NCI-H2171 treated with DMSO at 0.1 percent for 48 hours (cell line): ENCODE results near the gene TOX3.

Source experiments
- DNase-seq: peaks from one replicate; lab custom pipeline; 2025; lab: John Stamatoyannopoulos, UW

TOX3 gene

GRCh38 chr16:52547004-52547833 lies at the start of gene TOX3:
TOX3 (minus strand) TSS chr16:52547143; CDS start chr16:52546723, 420 bp downstream.
- peak; percentile 36 for DNase-seq

- DNase-seq, result no peak
Observed at GRCh38 chr16:52592778-52593177, 45.8 kb upstream of the TOX3 start.

- DNase-seq, result peak; percentile 30
Observed at GRCh38 chr16:52591934-52592592, 45.1 kb upstream of the TOX3 start.

GRCh38 chr16:52591471-52591870 lies 44.5 kb upstream of the TOX3 start:
- DNase-seq, result no peak

GRCh38 chr16:52586159-52586558 lies 39.2 kb upstream of the TOX3 start:
- DNase-seq, result no peak

- peak; percentile 92 for DNase-seq
Observed at GRCh38 chr16:52584354-52585320, 37.7 kb upstream of the TOX3 start.

- no peak for DNase-seq
Observed at GRCh38 chr16:52581530-52581929, 34.6 kb upstream of the TOX3 start.

GRCh38 chr16:52580488-52580887 lies 33.5 kb upstream of the TOX3 start:
- no peak for DNase-seq

- no peak for DNase-seq
Observed at GRCh38 chr16:52578829-52579498, 32.0 kb upstream of the TOX3 start.

GRCh38 chr16:52578007-52578828 lies 31.3 kb upstream of the TOX3 start:
- no peak for DNase-seq

GRCh38 chr16:52577130-52577706 lies 30.3 kb upstream of the TOX3 start:
- no peak for DNase-seq

GRCh38 chr16:52573365-52574299 lies 26.7 kb upstream of the TOX3 start:
- no peak for DNase-seq

- DNase-seq, result peak; percentile 23
Observed at GRCh38 chr16:52572656-52573055, 25.7 kb upstream of the TOX3 start.

- DNase-seq, result no peak
Observed at GRCh38 chr16:52570495-52571091, 23.6 kb upstream of the TOX3 start.

- no peak for DNase-seq
Observed at GRCh38 chr16:52569701-52570100, 22.8 kb upstream of the TOX3 start.

- DNase-seq, result peak; percentile 79
Observed at GRCh38 chr16:52568983-52569690, 22.2 kb upstream of the TOX3 start.

- no peak for DNase-seq
Observed at GRCh38 chr16:52568495-52568894, 21.6 kb upstream of the TOX3 start.

GRCh38 chr16:52567193-52567592 lies 20.2 kb upstream of the TOX3 start:
- DNase-seq, result no peak
